ENCODE results near the gene TRABD2A.
"Not testable (repeated sequence)": the region's sequence is repeated elsewhere in the genome, so short reads cannot be mapped to it uniquely, and the experiment has no call there.

TRABD2A gene

DNA sequence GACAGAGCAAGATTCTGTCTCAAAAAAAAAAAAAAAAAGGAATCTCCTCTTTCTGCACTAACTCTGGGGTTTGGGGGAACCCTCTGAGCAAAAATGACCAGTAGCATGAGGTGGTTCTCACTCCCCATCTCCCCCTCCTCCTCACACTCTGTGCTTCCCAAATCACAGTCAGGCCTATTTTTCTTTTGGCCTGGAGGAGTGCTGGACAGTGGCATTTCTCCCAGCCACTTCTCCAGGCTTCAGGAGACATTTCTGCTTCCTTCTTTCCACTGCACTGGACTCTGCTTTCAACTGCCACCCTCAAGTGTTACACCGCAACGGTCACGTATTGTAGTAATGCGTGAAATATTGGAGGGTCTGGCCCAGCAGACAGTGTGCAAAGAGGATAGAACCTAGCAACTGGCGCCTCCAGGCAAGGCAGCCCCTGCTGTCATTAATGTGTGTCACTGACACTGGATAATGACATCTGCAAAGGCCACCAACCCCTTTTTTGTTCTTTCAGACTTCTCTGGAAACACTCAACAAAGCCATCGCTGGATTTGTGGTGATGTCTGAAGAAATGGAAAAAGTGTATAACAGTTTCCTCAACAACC is 68.9 kb downstream of the TRABD2A start:
- DNase-seq, result no peak

DNA sequence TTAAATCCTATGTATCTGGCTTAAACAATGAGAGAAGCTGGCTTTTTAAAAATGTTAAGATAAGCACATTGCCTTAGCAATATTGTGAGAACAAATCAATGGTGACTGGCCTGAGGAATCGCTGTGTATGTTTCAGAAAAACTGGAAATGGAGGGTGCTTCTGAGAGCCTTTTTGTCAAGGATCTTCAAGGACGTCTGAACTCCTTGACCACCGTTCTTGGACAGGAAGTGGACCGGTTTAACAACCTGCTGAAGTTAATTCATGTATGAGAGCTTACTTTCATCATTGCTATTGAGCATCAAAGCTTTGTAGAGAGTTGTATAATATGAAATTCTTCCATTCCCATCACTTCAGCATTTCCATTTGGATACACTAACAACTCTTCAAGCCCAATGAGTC is 72.6 kb downstream of the TRABD2A start:
- no peak for DNase-seq

- DNase-seq, result no peak
These were observed 73.8 kb downstream of the TRABD2A start for GRCh38 chr2:84807063-84807485.

DNA sequence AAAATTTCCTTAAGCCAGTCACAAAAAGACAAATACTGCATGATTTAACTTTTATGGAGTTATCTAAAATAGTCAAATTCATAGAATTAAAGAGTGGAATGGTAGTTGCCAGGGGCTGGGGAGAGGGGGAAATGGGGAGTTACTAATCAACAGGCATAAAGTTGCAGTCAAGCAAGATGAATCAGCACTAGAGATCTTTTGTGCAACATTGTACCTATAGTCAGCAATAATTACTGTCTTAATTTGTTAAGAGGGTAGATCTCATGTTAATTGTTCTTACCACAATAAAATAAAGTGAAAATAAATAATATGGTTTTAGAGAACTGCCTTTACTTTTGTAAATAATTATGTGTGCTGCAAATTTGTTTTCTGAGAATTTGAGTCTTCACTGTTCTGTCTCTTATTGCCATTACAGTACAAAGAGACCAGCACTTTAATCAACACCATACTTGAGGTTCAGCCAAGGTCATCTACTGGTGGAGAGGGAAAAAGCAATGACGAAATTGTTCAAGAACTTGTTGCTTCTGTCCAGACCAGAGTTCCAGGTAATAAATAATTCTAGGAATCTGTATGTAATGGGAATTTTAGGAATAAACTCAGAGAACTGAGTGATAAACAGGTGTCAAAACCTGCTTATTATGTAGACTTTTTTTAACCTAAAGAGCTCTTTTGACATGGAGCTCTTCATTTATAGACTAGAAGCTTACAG is 75.5 kb downstream of the TRABD2A start:
- DNase-seq, result no peak

DNA sequence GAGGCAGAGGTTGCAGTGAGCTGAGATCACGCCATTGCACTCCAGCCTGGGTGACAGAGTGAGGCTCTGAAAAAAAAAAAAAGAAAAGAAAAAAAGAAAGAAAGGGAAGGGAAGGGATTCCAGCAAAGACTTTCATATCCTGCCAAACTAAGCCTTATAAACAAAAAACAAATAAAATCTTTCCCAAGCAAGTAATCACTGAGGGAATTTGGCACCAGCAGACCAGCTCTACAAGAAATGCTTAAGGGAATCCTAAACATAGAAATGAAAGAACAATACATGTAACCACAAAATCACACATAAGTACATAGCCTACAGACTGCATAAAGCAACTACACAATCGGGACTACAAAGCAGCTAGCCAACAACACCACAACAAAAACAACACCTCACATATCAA is 79.1 kb downstream of the TRABD2A start:
- DNase-seq, result no peak

GRCh38 chr2:84800194-84800805 is 80.6 kb downstream of the TRABD2A start:
- DNase-seq, result no peak

- no peak for DNase-seq
These were observed 81.1 kb downstream of the TRABD2A start for GRCh38 chr2:84799772-84800171.

DNA sequence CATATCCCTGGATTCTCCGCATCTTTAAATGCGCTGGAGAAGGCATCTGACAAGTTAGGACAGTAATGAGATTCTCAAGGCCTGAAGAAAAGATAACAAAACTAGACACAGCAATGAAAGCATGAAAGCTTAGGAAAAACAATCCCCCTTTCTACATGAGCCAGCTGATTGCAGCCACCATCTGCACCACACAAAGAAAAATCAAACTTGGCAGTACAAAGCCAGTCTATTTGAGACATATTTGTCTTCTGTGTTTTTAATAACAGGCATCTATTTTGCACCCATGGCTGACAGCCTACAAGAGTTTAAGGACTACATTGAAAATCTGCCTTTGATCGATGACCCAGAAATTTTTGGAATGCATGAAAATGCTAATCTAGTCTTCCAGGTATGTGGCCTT is 83.6 kb downstream of the TRABD2A start:
- DNase-seq, result no peak

GRCh38 chr2:84796798-84797197 is 84.1 kb downstream of the TRABD2A start:
- no peak for DNase-seq

- no peak for DNase-seq
These were observed 87.2 kb downstream of the TRABD2A start for GRCh38 chr2:84793641-84794040.

DNA sequence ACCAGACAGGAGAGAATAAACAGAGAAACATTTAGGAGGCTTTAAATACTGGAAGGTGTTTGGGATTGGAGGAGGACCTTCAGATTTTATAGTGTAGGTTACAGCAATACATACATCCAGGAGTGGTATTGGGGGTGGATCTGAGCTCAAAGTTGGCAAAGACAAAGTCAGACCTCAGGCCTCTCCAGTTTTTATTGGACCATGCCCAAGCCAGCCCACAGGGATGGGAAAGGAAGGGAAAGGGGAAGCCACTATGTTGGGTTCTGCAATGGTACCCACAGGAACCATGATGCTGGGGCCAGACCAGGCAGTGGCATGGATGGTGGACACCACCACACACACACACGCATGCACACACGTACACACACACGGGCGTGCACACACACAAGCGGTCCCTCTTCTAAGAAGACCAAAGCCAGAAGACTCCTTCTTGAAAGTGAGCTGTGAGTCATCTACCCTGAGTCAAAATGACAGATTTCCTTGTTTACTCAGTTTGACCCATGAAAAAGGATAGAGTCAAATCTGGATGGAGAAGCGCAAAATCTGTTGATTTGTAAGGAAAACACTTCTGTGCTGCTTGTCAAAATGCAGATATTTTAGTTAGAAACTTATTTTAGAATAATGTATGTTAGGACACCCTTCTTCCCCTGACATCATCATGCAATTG is 87.9 kb downstream of the TRABD2A start:
- DNase-seq, result no peak

DNA sequence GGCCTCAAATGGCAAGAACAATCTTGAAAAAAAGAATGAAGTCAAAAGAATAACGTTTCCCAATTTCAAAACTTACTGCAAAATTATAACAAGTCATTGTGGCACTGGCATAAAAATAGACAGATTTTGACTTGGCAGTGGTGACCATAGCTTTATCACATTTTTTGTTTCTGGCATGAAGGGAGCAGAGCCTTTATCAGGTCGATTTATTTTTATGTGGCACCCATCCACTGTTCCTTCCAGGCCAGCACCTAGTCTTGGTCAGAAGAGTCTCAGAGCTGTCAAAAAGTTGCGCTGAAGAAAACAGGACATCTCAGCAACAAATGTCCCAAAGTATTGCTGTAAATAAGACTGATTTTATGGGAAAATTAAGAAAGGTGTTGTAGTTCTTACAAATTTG is 92.4 kb downstream of the TRABD2A start:
- DNase-seq, result no peak

DNA sequence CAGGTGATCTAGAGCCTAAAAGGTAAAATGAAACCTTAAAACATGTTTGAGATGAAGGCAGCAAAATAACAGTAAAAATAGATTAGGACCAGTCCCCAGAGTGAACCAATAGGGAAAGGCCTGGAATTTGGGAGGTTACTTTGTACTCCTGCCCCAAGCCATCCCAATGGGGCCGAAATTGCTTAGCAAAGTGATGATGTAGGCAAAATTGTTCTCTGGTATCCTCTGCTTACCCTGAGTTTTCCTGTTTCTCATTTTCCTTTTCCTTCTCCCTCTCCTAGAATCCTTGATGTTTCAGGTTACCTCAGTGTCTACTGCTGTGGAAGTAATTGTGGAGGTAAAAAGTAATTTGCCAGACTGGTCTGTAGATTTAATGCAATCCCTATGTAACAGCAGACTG is 92.9 kb downstream of the TRABD2A start:
- no peak for DNase-seq

DNA sequence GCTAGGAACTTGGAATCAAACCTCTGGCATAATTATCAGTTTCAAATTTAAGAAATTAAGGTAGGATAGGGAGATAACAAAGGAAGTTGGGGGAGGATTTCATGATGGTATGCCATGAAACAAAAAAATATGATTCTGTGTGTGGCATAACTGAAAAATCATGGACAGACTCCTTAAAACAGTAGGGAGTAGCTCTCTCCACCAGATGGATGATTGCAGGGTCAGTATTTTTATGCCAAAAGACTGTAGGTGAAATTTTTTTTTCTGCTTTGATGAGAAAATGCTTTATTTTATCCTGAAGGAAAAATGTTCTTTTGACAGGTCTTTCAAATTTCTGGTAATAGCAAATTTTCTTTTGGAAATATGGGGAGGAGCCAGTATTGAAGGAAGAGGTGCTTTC is 94.3 kb downstream of the TRABD2A start:
- DNase-seq, result no peak

- no peak for DNase-seq
These were observed 94.9 kb downstream of the TRABD2A start for GRCh38 chr2:84785950-84786349.

GRCh38 chr2:84782717-84783442 is 98.0 kb downstream of the TRABD2A start:
- DNase-seq, result no peak

DNA sequence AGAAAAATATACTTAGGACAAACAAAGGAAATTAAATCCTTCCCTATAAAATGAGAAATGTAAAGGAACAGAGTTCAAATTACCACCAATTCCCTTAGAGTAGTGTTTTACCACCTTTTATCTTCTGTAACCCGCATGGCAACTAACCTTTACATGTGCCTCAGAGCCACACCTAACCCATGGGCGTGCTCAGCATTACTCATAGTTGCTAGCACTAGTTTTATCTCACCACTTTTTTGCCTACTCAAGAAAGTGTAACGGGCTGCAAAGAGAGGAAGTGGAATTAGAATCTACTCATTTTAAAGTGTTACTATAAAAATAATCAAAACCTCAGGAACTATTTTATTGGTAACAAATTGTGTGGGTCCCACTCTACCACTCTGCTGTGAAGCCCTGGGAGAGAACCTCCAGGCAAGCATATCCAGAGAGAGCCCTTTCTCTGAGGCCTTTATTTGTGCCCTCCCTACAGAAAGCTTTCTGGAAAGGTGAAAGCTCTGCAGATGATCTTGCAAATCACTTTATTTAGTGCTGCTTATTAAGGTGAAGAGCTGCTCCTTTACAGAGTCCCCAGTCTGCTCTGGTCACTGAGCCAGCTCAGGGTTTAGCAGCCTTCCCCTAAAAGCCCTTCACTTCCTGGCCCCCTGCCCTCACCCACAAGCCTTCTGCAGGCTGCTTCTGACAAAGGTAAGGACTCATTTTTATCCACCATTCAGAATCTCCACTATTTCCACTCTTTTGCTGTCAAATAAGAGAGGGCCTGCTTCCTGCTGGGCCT is 98.8 kb downstream of the TRABD2A start:
- DNase-seq, result no peak

DNA sequence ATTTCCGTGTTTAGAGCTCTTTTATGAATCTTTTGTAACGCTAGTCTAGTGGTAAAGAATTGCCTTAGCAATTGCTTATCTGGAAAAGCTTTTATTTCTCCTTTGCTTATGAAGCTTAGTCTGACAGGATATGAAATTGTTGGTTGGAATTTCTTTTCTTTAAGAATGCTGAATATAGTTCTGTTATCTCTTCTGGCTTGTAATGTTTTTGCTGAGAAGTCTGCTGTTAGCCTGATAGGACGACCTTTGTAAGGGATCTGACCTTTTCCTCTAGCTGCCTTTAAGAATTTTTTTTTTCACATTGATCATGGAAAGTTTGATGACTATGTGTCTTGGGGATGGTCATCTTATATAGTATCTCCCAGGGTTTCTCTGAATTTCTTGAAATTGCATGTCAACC is 101.1 kb downstream of the TRABD2A start:
- DNase-seq, result no peak

- DNase-seq, result no peak
These were observed 101.8 kb downstream of the TRABD2A start for GRCh38 chr2:84778911-84779690.

GRCh38 chr2:84776011-84776410 is 104.9 kb downstream of the TRABD2A start:
- no peak for DNase-seq

GRCh38 chr2:84773562-84773961 is 107.3 kb downstream of the TRABD2A start:
- not testable (repeated sequence) for DNase-seq

Measured in SIG-M5 (cell line).